Hematopoietic multipotent progenitor cell (in vitro differentiated cells): Measurements from ENCODE around the gene DEDD. TPM values are rescaled to one million over a fixed set of nuclear protein-coding genes. Genes with fewer than 3 reads are reported as not detected.

Experiments used
- DNase-seq, 3 donors: peaks; one replicate each; pipeline ENCODE4 v3.0.0-alpha.2; 2011 to 2015; ENCODE audit warnings: low read depth in 2 of 3, low spot score in 2 of 3
- total RNA-seq: library from RNA; depleted of rRNA; stranded (reverse); fragments of >200 nt; gene quantifications from one replicate; pipeline ENCODE4 v1.2.3, GENCODE V29; 2012

Gene DEDD
- total RNA-seq, 1 donor = 59.2 TPM

DNA sequence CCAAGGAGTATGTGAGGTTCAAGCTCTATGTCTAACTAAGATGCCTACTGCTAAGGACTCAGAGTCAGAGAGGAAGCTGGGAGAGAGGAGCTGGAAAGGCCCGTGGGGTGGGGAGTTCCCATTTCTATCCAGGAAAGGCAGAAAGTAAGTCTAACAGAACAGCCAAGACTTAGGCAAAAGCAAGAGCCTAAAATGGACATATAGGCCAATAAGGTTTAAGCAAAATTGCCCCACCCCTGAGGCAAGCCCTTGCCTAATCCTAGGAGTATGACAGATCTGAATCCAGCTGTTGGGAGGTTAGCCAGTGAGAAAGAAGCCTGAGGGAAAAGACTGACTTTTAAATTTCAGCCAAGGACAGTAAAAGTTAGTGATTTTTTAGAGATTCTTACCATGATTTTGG, 35.9 kb downstream of the DEDD start:
- no peak for DNase-seq

DNA sequence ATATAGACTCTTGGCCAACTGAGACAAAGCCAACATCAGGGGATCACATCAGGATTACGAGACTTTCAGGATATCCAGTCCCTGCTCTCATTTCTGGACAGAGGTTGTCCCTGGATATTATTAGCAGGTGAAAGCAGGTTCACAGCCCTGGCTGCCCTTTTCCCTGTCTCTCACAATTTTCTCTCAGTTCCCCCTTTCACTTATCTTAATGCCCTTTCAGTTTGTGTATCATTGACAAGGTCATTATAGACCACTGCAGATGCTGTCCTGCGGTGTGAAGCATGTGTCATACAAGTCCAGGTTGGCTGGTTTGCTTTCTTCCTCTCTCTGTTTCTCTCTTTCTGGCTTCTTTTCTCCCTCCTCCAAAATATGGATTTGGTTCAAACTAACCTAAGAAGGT, 36.5 kb downstream of the DEDD start:
- DNase-seq = no peak

DNA sequence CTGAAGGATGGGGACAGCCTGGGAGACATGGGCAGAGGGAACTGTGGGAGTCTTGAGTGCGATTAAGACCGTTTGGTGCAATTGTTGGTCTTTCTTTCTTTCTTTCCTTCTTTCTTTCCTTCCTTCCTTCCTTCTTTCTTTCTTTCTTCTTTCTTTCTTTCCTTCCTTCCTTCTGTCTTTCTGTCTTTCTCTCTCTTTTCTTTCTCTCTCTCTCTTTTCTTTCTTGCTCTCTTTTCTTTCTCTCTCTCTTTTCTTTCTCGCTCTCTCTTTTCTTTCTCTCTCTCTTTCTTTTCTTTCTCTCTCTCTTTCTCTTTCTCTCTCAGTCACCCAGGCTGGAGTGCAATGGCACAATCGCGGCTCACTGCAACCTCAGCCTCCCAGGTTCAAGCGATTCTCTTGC, 37.2 kb downstream of the DEDD start:
- no peak for DNase-seq

DNA sequence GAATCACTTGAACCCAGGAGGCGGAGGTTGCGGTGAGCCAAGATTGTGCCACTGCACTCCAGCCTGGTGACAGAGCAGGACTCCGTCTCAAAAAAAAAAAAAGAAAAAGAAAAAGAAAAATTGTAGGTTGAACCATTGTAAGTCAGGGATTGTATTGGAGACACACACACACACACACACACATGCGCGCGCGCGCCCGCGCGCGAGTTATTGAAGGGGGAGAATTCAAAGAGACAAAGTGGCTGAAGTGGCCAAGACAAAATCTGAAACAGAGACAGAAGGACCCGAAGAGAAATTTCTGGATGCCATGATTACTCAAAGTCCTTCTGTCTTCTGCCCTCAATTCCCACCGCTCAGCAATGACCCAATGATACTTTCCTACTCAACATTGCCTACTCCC, 38.0 kb downstream of the DEDD start:
- DNase-seq = no peak

DNA sequence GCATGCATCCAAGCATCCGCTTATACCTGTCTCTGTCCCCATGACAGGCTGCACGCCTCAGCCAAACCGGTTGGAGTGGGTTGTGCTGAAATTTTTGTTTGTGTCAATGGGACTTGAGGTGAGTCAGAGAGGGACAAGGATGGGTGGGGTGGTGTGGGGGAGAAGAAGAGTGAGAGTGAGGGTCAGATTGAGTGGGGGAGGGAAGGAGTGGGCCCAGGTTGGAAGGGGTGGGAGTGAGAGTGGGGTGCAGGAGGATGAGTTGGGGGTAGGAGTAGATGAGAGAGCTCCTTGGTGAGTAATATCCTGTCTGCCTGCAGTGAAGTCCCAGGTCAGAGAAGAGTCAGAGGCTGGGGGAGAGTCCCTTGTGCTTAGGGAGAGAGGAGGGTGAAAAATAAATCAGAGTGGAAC, 39.8 kb downstream of the DEDD start:
- no peak for DNase-seq

DNA sequence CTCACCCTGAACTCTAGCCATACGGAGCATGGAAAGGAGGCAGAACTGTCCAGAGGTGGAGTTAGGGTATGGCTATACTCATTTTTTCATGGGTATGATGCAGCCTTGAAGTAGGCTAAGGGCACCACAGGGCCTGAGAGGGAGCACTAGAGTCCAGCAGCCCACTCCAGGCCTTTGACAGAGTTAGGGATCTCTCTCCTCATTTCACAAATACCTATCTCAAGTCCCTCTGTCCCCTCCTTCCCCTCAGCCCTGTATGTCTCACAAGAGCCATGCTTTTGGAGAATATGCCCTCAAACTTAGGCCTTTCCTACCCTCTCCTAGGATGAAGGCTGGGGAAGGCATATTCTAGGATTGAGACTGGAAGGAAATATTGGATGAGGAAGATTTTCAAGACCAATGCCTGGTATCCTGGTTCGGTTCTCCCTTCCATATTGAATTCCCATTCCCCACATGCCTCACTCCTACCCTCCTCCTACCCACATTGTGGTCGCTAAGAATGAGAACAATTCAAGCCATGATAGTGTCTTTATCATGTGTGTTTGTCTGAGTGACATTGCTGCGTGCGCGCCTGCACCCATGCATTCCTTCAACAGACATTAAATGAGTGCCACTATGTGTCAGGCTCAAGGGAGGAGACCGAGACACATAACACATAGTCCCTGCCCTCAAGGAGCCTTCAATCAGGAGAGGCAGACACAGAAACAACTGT, 40.5 kb downstream of the DEDD start:
- DNase-seq = no peak

DNA sequence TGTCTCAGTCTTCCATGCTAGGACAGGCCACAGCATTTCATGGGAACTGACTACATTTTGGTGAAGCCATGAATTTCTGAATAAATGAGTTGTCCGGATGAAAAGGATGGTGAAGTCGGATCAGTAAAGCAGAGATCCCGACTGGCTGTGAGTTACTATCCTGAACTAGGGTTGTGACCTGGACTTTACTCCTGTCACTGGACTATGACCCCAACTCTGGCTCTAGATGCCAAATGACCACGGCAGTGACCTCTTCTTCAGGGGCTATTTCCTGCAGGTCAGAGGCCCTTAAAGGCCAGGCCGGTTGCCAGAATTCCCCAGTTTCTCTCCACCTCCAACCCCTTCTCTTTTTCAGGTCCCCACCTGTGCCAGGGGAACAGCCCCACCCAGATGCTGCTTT, 41.4 kb downstream of the DEDD start:
- DNase-seq = no peak

DNA sequence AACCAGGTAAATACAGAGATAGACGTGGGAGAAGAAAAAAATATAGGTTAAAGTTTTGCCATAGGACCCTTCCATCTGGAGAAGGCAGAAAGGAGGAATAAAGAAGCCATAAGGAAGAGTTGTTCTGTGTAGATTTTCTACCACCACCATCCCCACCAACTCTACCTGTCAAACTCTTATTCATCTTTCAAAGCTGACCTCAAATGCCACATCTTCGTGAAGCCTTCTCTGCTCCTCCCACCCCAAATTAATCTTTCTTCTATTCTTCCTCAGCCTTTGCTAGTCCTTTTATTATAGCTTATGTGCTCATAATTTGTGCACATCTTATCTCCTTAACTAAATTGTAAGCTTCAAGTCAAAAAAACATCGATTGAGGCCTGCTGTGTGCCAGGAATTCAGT, 41.9 kb downstream of the DEDD start:
- no peak for DNase-seq

DNA sequence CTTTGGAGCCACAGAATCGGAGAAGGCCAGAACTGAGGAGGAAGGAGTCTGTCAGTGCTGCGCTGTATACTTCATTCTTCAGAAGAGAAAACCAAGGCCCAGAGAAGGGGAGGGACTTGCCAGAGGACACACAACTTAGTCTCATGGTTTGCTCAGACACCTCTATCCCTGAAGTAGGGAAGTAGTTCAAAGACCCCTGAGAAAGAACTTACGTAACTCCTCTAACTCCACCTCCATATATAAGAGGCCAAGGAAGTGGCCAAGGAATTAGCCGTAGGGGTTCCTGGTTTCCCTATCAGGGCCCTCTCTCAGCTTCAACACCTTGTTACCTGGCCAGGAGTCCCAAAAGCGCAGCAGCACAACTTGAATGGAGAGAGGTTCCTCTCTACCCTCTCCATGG, 42.5 kb downstream of the DEDD start:
- DNase-seq = no peak

DNA sequence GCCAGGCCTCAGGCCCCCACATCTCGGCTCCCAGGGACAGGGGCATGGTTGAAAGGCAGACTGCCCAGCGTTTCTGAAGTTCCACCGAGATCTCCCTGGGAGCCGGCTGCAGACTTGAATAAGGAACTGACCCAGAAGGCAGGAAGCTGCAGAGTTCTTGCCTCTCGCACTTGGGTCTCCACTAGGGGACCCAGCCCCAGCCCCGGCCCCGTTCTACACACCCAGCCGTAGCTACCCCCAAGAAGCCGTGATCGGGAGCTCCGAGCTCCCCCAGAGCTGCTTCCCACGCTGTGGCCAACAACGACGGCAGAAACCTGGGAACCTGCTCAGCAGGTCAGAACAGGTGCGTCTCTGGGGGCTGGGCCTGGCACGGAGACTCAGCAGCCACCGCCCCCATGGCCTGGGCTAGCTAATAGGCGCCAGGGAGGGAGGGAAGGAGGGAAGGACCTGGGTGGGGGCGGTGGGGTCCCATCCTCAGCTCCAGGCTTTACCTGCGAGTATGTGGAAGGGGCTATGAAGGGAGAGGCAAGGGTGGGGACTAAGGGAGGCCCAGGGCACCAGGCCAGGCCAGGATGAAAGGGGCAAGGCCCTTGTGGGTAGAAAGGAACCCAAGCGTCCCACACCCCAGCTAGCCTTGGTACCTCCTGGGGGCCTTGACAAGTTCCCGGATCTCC, 43.1 kb downstream of the DEDD start, which contains the start of gene NECTIN4:
Gene NECTIN4 (minus strand): TSS at position 308 of the 674 bp plus-strand sequence. CDS start 262 bp downstream, at position 46.
- peak in 1 of 3 donors; percentile 31 for DNase-seq

DNA sequence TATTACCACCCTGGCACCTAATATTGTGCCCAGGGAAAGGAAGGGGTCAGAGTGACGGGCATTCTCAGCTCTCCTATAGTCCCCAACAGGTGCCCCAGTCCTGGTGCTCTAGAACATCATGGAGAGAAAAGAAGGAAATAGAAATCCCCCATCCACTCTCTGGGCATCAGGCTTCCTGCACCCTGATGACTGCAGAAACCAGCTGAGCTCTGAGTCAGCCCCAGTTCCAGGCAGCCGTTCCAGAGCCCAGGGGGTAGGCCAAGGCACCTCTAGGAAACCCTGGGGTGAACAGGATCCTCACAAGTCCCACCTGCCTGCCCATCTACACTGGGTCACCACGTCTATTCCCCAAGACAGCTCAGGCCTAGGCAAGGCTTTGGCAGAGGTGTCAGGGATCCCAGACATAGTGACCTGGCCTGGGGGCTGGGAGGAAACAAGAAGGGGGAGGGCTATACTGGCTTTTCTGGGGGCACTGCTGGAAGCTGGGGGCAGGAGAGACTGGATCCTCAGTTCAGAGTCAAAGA, 43.8 kb downstream of the DEDD start:
- no peak for DNase-seq

DNA sequence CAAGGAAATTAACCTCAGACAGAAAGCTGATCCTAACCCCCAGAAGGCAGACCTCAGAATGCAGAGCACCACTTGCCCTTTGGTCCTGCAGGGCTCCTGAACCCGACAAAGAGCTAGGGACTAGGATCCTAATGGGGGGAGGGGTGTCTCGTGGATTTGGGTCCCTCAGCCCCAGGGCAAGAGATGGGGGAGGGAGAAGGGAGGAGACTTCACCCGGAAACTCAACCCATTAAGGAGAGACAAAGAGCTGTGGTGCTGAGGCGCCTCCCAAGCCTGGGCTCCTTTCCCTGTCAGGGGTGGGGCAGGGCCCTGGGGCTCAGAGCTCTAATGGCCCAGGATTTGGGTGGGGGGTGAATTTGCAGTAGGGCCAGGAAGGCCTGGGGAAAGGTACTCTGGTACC, 46.0 kb downstream of the DEDD start:
- DNase-seq = no peak

DNA sequence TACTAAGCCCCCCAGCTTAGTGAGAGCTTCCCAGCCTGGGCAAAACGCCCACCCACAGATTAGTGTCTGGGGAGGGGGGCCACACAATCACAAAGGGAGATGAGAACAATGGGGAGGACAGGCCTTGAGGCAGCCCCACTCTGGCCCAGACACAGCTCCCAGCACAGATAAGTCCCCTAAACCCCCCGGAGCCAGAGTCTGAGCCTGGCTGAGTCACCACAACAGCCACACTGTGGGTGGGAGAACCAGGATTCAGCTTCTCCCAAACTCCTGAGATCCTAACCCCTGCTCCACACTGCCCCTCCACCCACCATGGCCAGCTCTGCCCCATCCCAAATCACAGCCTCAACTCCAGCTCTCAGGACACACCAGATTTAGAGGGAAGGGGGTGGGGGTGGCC, 47.3 kb downstream of the DEDD start:
- DNase-seq = no peak

DNA sequence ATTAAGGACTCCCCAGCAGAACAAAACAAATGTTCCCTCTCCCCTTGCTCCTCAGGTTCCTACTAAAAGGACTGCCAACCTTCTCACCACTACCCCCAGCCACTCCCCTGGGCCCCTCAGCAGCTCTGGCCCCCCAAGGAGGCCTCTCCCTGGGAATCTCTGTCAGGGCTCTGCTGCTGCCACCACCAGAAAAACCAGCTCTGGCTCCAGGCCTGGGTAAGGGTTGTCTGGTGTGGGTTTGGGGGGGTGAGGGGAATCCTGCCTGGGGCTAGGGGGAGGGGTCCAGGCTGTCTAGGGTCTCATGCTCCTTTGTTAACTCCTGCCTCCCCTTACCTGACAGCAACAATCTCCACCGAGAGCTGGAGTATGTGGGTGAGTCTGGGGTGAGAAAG, 47.9 kb downstream of the DEDD start:
- DNase-seq = no peak

DNA sequence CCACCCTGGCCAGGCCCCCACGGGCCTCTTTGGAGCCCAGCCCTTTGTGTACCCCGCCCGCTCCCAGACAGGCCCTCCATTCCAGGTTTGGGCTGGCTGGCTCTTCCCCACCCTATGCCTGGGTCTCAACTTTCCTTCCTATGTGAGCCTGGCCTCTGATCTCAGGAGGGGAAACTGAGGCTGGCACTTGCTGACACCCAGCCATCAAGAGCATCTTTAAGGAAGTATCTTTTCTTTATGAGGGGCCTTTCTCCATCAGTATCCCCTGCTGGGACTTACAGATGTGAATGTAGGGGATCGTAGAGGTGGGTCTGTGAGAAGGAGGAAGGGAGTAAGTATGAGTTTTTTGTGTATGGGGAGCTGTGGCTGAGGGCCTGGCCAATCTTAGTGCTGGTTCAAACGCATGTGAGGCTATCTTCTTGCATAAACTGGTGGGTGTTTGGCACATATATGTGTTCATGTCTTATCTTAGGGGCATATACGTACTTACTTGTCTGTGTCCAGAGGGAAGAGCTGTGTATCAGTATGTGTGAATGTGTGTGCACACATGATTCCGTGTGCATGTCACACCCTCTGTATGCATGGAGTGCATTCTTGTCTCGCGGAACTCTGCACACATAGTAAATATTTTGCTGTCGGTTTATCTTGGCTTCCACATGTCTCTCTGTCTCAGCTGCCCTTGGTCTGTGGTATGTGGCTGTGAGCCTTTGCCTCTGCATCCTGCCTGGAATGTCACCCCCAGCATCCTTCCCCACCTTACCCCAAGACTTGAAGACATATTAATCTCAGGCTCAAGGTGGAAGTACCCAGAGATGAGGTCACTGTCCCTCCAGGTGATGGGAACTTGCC, 48.5 kb downstream of the DEDD start:
- no peak for DNase-seq

DNA sequence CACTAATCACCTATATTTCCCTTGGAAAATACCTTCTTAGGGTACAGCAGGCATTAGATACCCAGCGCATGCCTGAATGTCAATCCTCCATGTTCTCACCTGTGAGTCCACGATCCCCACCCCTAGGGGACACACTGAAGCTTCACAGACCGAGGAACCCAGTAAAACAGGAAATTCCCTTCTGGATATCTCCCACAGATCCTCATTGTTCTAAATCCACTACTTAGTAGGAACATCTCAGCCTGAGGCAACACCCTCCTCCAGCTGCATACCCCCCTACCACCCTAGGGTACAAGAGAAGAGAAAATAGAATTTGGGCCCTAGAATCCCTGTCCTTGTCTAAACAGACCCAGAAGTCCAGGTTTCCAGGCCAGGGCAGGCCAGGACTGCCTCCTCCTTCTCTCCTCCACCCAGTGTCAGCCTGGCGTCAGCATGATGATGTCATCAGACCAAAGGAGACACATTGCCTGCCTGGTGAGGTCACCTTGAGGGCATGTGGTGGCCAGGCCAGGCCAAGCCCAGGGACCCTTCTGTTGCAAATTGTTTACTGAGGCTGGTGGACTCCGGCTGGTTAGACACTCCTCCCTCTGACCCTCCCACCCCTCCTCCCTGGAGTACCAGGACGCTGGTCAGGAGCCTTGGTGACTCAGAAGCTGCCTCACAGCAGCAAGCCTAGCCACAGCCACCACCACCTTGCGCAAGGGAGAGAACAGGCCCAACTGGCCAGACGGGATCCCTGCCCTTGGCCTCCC, 49.3 kb downstream of the DEDD start:
- DNase-seq = no peak

DNA sequence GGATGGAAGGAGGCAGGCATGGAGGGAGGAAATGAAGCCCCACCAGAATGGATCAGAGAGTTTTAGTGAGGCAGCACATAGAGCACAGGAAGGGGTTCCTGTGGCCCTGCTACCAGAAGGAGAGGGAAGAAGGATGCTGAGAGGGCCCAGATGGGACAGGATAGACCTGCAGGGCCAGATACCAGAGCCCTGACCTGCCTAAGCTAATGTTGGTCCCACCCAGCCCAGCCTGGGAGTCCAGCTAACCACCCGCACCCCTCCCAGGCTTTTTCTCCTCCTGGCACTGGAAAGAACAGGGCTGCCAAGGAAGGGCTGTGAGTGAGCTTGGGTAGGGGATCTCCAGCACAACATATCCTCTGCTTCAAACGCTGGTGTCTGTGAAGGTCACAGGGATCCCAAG, 50.0 kb downstream of the DEDD start:
- DNase-seq = no peak

DNA sequence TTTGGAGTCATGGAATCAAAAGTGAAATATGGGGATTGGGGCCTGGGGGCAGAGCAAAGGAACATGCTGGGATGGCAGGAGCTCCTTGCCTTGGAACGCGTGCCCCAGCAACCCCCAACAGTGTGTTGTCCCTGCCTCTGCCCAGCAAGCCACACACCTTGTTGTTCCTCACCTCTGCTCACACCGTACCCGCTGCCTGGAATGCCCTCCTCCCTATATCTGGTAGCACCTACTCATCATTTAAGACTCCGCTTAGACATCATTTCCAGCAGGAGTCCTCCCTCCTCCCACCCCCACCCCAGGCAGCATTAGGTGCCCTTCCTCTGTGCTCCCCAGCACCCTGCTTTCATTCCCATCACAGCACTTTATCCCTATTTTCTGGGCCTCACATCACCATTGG, 50.9 kb downstream of the DEDD start:
- DNase-seq = no peak

DNA sequence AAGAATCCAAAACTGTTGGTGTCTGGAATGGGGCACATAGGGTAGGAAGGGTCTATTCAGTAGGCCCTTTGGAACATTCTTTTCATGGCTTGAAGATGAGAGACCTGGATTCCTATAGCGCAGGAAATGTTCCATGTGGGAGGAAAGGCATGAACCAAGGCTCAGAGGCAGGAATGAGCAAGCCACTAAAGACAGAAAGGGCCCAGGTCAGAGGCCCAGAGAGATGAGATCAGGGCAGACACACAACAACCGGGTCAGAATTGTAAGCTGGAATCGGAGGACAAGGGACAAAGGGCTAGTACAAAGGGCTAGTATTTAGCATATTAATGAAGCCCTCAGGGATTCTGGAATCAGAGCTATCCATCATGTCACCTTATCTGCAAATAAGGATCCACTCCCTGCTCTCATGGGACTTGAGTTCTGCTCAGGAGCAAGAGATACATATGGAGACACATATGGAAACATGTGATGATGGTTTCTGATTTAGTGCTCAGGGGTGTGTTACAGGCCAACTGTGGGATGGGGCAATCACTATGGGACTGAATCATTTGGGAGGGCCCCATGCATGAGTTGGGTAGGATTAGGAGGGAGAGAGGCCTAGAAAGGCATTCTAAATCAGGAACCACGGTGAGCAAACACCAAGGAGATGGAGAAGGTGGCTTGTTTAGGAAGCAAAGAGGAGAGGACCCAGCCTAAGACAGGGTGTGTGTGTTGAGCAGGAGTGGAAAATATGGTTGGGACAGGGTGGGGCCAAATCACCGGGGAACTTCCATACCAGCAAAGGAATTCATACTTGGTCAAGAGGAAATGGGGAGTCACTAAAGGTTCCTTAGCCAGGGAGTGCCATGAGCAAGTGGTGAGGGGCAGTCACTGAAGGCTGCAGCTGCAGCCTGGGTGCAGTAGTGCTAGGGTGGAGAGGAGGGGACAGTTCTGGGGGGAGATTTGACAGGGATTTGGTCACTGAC, 51.7 kb downstream of the DEDD start:
- no peak for DNase-seq
